GM21529 (cell line): ENCODE measurements around the gene PAX2.

Experiments
- ATAC-seq: cut with Tn5 transposase; IDR thresholded peaks from one replicate; pipeline ENCODE4 v1.9.1; 2021; ENCODE audit not compliant: unreplicated experiment

Gene PAX2

GRCh38 chr10:100723770-100724530 lies 21.4 kb upstream of the PAX2 start:
- no peak for ATAC-seq

DNA sequence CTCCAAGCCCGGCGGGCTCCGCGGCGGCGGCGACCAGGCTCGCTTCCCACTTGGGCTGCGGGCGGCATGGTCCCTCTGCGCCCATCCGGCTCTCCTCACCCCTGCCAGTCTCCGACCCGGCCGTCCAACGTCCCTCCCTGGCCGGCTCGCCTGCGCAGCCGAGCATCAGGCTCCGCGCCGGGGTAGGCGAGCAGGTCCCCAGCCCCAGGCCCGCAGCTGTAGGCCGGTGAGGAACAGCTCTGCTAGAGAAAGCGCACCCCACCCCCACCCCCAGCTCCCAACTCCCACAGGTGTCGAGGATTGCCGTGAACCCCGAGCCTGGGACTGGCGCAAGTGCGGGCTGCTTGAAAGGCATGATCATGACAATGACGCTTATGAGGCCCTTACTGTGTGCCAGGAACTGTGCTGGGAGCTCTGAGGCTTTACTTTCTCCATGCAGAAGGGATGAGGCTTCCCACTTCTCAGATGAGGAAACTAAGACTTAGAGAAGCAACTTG lies 20.8 kb upstream of the PAX2 start:
- ATAC-seq: no peak

DNA sequence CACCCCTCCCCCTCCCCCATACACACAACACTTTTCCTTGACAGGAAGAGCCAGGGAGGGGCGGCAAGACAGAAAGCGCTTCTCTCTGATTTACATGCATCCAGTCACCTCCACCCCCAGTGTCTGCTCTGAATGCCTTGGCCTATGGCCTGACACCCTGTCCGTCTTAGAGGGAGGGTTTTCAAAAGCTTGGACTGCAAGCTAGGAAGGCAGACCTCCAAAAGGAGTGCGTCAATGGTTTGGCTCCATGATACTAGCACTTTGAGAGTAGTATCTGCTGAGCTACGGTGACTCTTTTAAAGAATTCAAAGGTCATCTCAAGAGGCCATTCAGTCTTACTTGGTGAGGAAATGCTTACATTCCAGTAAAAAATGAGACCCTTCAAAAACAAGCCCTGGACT lies 20.3 kb upstream of the PAX2 start:
- ATAC-seq: no peak

DNA sequence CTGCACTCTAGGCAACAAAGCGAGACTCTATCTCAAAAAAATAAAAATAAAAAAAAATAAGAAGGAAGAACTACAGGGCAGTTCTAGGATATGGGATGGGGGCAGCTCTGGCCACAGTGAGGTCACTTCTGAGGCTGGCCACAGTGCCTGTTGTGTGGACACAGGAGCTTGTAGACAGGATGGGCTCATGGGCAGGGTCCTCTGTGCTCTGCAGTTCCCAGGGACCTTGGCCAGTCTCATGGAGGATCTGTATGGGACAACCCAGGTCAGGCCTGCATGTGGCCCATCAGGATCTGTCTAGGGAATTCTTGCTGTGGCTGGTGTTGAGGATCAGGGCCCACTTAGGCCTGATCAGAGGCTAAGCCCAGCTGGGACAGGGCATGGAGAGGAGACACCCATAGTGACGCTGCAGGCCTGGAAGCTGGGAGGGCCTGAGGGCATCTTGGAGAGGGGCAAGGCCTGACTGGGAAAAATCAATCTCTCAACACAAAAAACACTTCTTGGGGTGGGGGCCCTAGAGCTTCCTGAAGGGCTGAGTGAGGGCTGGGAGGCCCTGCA lies 19.4 kb upstream of the PAX2 start:
- ATAC-seq: no peak

DNA sequence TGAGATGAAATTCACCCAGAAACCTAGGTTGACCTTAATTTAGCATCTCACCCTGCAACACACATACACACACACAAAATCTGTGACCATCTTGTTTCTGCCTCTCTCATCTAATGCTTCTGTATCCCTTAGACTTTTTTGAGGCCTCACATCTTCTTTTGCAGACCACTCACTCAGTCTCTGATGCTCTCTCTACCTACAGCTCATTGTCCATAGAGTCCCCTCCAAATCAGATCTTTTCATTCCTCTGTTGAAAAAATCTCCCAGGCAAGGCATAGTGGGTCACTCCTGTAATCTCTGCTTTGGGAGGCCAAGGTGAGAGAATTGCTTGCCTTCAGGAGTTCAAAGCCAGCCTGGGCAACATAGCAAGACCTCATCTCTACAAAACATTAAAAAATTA lies 17.6 kb upstream of the PAX2 start:
- ATAC-seq: no peak

DNA sequence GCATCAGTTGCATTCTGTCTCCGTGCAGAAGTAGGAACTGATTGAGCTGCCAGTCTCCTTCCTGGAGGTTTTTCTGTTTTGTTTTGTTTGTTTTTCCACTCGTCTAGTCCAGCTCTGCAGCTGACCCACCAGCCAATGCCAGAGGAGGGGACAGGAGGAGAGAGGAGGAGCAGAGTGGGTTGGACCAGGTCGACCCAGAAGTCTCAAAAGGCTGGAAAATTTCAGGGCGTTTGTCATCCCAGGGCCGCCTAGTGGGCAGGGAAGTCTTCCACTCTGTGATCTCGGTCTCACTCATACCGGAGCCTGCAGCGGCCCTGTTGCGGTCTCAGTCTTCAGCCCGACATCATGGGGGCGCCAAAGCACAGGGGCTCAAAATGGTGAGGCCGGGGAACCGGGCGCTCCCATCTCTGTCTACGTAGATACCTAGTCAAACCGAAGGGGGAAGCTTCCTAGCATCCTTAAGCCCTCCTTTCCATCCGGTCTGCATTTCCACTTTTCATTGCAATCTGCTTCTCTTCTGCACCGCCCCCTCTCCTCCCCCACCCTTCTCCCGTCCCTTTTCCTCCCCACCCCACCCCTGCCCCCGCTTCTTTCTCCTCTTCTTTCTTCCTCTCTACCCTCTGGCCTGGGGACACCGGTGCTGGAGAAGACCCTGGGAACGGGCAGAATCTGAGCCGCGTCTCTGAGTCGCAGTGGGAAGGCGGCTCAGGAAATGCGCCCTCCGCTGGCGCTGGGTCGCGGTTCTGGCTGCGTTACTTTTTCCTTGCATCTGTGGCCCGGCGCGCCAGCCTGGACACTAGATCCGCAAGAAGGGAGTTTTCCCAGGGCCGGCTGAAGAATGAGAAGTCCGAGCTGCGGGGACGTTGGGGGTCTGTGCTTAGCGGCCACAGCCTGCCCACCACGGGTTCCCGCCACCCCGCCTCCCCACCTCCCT lies 16.2 kb upstream of the PAX2 start:
- ATAC-seq: no peak

DNA sequence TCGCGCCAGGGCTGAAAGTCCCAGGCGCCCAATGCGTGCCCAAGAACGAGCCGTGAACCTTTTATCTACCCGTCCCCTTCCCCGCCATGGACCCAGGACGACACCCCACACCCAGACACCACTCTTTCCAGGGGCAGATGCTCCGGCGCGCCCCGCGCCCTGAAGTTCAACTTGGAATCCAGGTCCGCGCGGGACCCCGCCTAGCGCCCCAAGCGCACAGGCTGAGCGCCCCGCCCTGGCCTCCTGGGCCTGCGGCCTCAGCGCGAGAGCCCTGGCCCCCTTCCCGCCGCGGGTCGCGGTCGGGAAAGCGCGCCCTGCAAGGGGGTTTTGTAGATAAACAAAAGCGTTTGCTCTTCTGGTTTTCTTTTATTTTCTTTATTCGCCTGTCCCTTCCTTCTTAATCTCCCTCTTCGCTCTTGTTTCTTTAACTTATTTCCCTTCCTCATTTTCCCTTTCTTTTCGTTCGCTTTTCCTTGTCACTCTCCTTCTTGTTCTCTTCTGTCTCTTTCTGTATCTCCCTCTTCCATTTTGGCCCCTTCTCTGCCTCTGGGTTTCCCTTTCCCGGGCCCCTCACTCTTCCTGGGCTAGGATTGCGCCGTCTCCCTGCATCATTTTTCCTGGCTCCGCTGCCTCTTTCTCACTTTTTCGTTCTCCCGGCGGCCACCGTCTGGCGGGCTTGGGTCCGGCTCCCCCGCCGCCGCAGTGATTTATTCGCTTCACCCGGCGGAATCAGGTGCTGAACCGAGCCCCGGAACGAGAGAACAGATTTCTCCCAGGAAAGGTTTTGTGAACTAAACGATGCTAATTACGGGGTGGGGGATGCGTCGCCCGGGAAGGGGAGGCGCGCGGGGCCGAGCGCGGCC lies 15.3 kb upstream of the PAX2 start:
- no peak for ATAC-seq

- ATAC-seq: peak; percentile 76
Observed at GRCh38 chr10:100730725-100731406, 14.5 kb upstream of the PAX2 start.

GRCh38 chr10:100731407-100732240 lies 13.8 kb upstream of the PAX2 start:
- ATAC-seq: no peak

DNA sequence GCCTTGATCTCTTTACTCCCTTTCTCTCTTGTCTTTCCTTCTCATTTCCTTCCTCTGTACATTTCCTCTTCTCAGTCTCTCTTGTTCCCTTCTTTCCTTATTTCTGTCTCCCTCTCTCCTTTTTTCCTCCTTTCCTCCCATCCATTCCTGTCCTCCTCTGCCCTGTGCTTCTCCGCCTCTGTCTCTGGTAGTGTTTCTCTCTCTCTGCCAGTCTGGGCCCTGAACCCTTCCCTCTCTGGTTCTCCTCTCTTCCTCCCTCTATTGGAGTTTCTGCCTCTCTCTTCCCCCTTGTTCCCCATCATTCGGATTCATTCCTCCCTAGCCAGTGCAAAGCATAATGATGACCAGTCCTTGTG lies 13.2 kb upstream of the PAX2 start:
- ATAC-seq: no peak

- no peak for ATAC-seq
Observed at GRCh38 chr10:100733329-100733728, 12.1 kb upstream of the PAX2 start.

GRCh38 chr10:100734295-100735086 lies 10.9 kb upstream of the PAX2 start:
- ATAC-seq: no peak

DNA sequence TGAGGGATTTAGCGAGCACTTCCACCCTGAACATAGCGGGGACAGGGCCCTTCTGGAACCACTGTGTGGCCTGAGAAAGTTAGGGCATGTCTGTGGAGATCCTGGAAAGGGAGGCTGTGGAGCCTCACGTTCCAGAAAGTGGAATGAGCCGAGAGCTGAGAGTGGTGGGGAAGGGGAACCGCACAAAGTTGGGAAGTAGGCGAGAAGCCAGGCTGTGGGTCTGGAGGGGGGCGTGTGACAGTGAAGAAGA lies 10.4 kb upstream of the PAX2 start:
- ATAC-seq: no peak

DNA sequence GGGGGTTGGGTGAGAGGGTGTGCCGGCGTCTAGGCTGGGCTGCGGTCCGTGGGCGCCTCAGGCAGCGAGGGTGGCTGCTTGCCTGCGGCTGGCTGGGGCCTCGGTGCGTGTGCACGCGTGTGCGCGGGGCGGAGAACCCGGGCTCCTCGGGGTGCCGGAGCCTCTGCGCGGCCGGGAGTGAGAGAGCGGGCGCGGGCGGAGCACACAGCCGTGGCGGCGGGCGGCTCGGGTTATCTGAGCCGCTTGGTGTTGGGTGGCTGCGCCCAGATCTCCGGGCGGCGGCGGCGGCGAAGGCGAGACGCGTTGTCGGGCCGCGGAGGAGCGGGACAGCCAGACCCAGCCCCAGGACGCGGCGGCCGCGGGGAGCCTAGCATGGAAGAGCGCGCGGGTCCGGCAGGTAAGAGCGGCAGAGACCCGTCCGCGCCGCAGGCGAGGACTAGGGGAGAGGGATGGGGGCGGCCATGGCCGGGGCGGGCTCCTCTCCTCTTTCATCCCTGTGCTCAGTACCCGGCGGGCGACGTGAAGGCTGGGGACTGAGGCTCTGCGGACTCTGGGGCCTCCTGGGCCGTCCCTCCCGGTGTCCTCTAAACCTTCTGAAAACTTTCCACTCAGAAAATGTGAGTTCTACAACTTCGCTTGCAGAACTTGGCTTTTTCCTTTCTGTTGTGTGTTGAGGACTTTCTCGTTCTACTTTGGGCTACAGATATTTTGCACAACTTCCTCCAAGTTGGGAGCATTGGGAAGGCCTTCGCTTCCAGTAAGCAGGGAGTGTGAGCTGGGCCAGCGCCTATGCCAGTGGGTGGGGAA lies 9.8 kb upstream of the PAX2 start:
- no peak for ATAC-seq

DNA sequence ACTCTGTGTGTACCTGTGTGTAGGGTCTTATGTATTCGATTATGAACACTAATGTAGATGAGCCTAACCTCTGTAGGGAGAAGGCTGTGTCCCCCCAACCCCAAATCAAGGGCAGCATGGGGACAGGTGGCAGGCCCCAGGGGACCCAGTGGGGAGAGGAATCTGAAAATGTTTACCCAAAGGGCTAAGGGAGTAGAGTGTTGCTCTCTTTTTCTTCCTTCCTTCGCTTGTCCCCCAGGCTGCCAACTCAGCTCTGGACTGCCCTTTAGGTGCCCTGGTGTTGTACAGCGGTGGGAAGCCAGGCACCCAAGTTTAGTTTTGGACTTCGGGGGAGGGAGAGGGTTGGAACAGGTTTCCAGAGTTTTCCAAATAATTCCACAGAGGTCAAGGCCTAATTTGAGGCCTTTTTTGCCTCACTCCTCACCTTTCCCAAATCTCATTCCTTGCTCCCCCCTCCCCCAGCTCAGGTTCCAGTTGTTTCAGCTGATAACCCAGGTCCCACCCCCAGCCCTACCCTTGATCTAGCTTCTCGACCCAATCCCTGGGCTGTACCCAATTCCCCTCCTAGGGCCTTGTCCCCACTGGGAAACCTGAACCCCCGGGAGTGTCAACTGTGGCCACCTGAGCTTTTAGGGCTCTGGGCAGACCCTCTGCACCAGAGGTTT lies 9.1 kb upstream of the PAX2 start:
- ATAC-seq: no peak

GRCh38 chr10:100736809-100737354 lies 8.5 kb upstream of the PAX2 start:
- ATAC-seq: no peak

- no peak for ATAC-seq
Observed at GRCh38 chr10:100737355-100738054, 7.9 kb upstream of the PAX2 start.
